H9 (cell line): ENCODE results near the gene DENND1C. TPM values are rescaled to one million over a fixed set of nuclear protein-coding genes. Genes with fewer than 3 reads are reported as not detected.

Experiments used
- DNase-seq: peaks from one replicate; pipeline ENCODE4 v3.0.0-alpha.2; 2017
- H2AFZ ChIP-seq: one replicate; pipeline ENCODE4 v1.6.1; 2013; ENCODE audit warnings: mild to moderate bottlenecking, low read length, control low read depth, moderate library complexity
- H2AK5ac ChIP-seq: 2 replicates; pipeline ENCODE4 v1.6.1; 2013; ENCODE audit warnings: low read length, control low read depth, mixed read lengths; ENCODE audit not compliant: insufficient read length
- H2BK120ac ChIP-seq: one replicate; pipeline ENCODE4 v1.6.1; 2013; ENCODE audit warnings: low read depth, mild to moderate bottlenecking, low read length, control low read depth, inconsistent platforms; ENCODE audit not compliant: poor library complexity, severe bottlenecking
- H2BK12ac ChIP-seq: 2 replicates; pipeline ENCODE4 v1.6.1; 2013; ENCODE audit warnings: low read length, control low read depth, mixed read lengths, low read depth; ENCODE audit not compliant: insufficient read length
- H2BK15ac ChIP-seq: 2 replicates; pipeline ENCODE4 v1.6.1; 2013; ENCODE audit warnings: low read depth, low read length, control low read depth
- H2BK20ac ChIP-seq: one replicate; pipeline ENCODE4 v1.6.1; 2013; ENCODE audit warnings: low read depth, mild to moderate bottlenecking, low read length, control low read depth, inconsistent platforms; ENCODE audit not compliant: poor library complexity, severe bottlenecking
- H2BK5ac ChIP-seq: 2 replicates; pipeline ENCODE4 v1.6.1; 2013; ENCODE audit warnings: low read length, control low read depth, mixed read lengths; ENCODE audit not compliant: insufficient read length
- H3K14ac ChIP-seq: 2 replicates; pipeline ENCODE4 v1.6.1; 2013; ENCODE audit warnings: low read length, control low read depth; ENCODE audit not compliant: insufficient read depth
- H3K18ac ChIP-seq: 2 replicates; pipeline ENCODE4 v1.6.1; 2013; ENCODE audit warnings: low read depth, mild to moderate bottlenecking, mixed read lengths, low read length, control low read depth; ENCODE audit not compliant: insufficient read length
- H3K23ac ChIP-seq: 2 replicates; pipeline ENCODE4 v1.6.1; 2013; ENCODE audit warnings: low read length, control low read depth, mixed read lengths, low read depth; ENCODE audit not compliant: insufficient read length
- H3K23me2 ChIP-seq: 2 replicates; pipeline ENCODE4 v1.6.1; 2013; ENCODE audit warnings: low read depth, mild to moderate bottlenecking, mixed read lengths, low read length, control low read depth; ENCODE audit not compliant: insufficient read length, poor library complexity, severe bottlenecking
- H3K27ac ChIP-seq: 2 replicates; pipeline ENCODE4 v1.5.1; 2013; ENCODE audit warnings: low read length, control low read depth, mixed read lengths, low read depth; ENCODE audit not compliant: insufficient read length
- H3K27me3 ChIP-seq: 2 replicates; pipeline ENCODE4 v1.6.1; 2013; ENCODE audit warnings: low read length, control low read depth, inconsistent platforms; ENCODE audit not compliant: insufficient read depth
- H3K4ac ChIP-seq: 2 replicates; pipeline ENCODE4 v1.6.1; 2013; ENCODE audit warnings: low read depth, mild to moderate bottlenecking, control low read depth, inconsistent platforms, low read length, moderate library complexity
- H3K4me1 ChIP-seq: 2 replicates; pipeline ENCODE4 v1.6.1; 2013; ENCODE audit warnings: low read length, control low read depth, inconsistent platforms; ENCODE audit not compliant: insufficient read depth
- H3K4me2 ChIP-seq: 2 replicates; pipeline ENCODE4 v1.6.1; 2013; ENCODE audit warnings: low read length, control low read depth, mixed read lengths; ENCODE audit not compliant: insufficient read length, insufficient read depth
- H3K56ac ChIP-seq: 2 replicates; pipeline ENCODE4 v1.6.1; 2013; ENCODE audit warnings: low read depth, mild to moderate bottlenecking, mixed read lengths, low read length, control low read depth; ENCODE audit not compliant: insufficient read length
- H3K79me1 ChIP-seq: 2 replicates; pipeline ENCODE4 v1.6.1; 2013; ENCODE audit warnings: low read depth, mild to moderate bottlenecking, moderate library complexity, low read length, control low read depth, inconsistent platforms; ENCODE audit not compliant: insufficient read depth, poor library complexity, severe bottlenecking
- H3K79me2 ChIP-seq: 2 replicates; pipeline ENCODE4 v1.6.1; 2013; ENCODE audit warnings: low read length, control low read depth, inconsistent platforms; ENCODE audit not compliant: insufficient read depth
- H3K9ac ChIP-seq: 2 replicates; pipeline ENCODE4 v1.6.1; 2013; ENCODE audit warnings: low read length, control low read depth, mixed read lengths; ENCODE audit not compliant: insufficient read length; ENCODE audit errors: extremely low read depth
- H3K9me3 ChIP-seq: one replicate; pipeline ENCODE4 v1.6.1; 2013; ENCODE audit warnings: low read depth, low read length, inconsistent platforms; ENCODE audit not compliant: control insufficient read depth
- H3T11ph ChIP-seq: one replicate; pipeline ENCODE4 v1.6.1; 2013; ENCODE audit warnings: mild to moderate bottlenecking, low read length, control low read depth, inconsistent platforms
- H4K20me1 ChIP-seq: one replicate; pipeline ENCODE4 v1.6.1; 2013; ENCODE audit not compliant: control insufficient read depth, insufficient read length, insufficient read depth
- H4K5ac ChIP-seq: 2 replicates; pipeline ENCODE4 v1.6.1; 2013; ENCODE audit warnings: low read depth, mild to moderate bottlenecking, mixed read lengths, low read length, control low read depth; ENCODE audit not compliant: insufficient read length
- H4K8ac ChIP-seq: replicated peaks from 2 replicates; pipeline ENCODE4 v1.6.1; 2013; ENCODE audit warnings: low read length, control low read depth, mixed read lengths, low read depth; ENCODE audit not compliant: insufficient read length
- H4K91ac ChIP-seq: 2 replicates; pipeline ENCODE4 v1.6.1; 2013; ENCODE audit warnings: low read depth, mild to moderate bottlenecking, moderate library complexity, mixed read lengths, low read length, control low read depth; ENCODE audit not compliant: insufficient read length
- H3K27ac Mint-ChIP-seq, 3 experiments: 2 replicates in 2 of 3; 3 replicates in 1 of 3; pipeline ENCODE4 v1.8.0; 2020 to 2021; ENCODE audit warnings: mixed read lengths in 3 of 3, mild to moderate bottlenecking in 1 of 3, moderate library complexity in 1 of 3
- H3K27me3 Mint-ChIP-seq: 2 replicates; pipeline ENCODE4 v1.8.0; 2021; ENCODE audit warnings: low read depth, mild to moderate bottlenecking, moderate library complexity, mixed read lengths
- H3K36me3 Mint-ChIP-seq, 3 experiments: 2 replicates in 2 of 3; 3 replicates in 1 of 3; pipeline ENCODE4 v1.8.0; 2020 to 2021; ENCODE audit warnings: low read depth in 3 of 3, mixed read lengths in 3 of 3; ENCODE audit not compliant: insufficient read depth in 1 of 3
- H3K4me1 Mint-ChIP-seq, 2 experiments: 2 replicates each; pipeline ENCODE4 v1.8.0; 2020; ENCODE audit warnings: mixed read lengths in 2 of 2
- H3K4me3 Mint-ChIP-seq, 2 experiments: 2 replicates in 1 of 2; 3 replicates in 1 of 2; pipeline ENCODE4 v1.8.0; 2020 to 2021; ENCODE audit warnings: mild to moderate bottlenecking in 2 of 2, mixed read lengths in 2 of 2, moderate library complexity in 1 of 2
- H3K9me3 Mint-ChIP-seq, 2 experiments: 2 replicates in 1 of 2; 3 replicates in 1 of 2; pipeline ENCODE4 v1.8.0; 2020; ENCODE audit warnings: mild to moderate bottlenecking in 2 of 2, mixed read lengths in 2 of 2, moderate library complexity in 1 of 2
- WGBS: extraction: QIAGEN DNeasy Blood & Tissue Kit; methylation state at CpG from one replicate; pipeline ENCODE4 v1.1.7; 2013; ENCODE audit warnings: missing lambda C conversion rate, low lambda C conversion rate, mixed read lengths; ENCODE audit not compliant: insufficient read length; ENCODE audit errors: extremely low coverage; 5-methylcytosine and 5-hydroxymethylcytosine counted together
- total RNA-seq: library from RNA; stranded (reverse); gene quantifications from 2 replicates; pipeline ENCODE4 v1.2.1, GENCODE V29; 2021
- TF ChIP-seq, protein P1 (sequence below): fragments of 200-600 bp; sonication (generic); conservative IDR thresholded peaks from 3 replicates; pipeline ENCODE4 v1.8.0; 2021; ENCODE audit warnings: antibody characterized with exemption, mild to moderate bottlenecking

DENND1C gene
- total RNA-seq, 1 experiment from 2014 or later, result 2.4 TPM

DNA sequence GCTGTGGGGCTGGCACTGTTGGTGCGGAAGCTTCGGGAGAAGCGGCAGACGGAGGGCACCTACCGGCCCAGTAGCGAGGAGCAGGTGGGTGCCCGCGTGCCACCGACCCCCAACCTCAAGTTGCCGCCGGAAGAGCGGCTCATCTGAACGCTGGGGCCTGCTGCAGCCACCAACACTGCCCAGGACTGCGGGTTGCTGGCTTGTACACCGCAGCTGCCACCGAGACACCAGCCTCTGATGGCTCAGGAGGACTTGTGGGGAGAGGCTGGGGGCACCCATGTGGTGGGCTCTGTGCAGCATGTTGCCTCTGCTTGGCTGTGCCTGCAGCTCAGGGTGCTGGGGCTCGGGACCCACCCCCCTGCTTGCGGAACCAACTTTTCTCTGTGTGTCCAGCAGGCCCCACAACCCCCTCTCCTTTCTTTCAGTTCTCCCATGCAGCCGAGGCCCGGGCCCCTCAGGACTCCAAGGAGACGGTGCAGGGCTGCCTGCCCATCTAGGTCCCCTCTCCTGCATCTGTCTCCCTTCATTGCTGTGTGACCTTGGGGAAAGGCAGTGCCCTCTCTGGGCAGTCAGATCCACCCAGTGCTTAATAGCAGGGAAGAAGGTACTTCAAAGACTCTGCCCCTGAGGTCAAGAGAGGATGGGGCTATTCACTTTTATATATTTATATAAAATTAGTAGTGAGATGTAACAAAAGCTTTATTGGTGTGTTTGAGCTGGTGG, 14.9 kb downstream of the DENND1C start:
- Mint-ChIP-seq H3K4me1 (peaks cover 17 to 35% of the 10 kb centered on the region in 2 experiments), H3K4me3 (no peak overlapping the region), H3K27me3 (peaks cover 7% of the 10 kb centered on the region), H3K27ac (no peak overlapping the region), H3K36me3 (peaks cover 0 to 31% (median 23%) of the 10 kb centered on the region in 3 experiments; a peak in 6 of 7 replicates), H3K9me3 (no peaks in the 10 kb centered on the region)
- Histone ChIP-seq H2BK5ac (no peak overlapping the region), H3K23ac (no peak overlapping the region), H4K5ac (no peak overlapping the region), H3K79me1 (no peaks in the 10 kb centered on the region), H2BK15ac (no peak overlapping the region), H3K27me3 (no peaks in the 10 kb centered on the region), H4K20me1 (no peaks in the 10 kb centered on the region), H3T11ph (no peak overlapping the region), H2BK120ac (no peak overlapping the region), H3K18ac (no peak overlapping the region), H3K56ac (no peak overlapping the region), H2BK12ac (no peak overlapping the region), H3K9ac (no peak overlapping the region), H3K79me2 (no peaks in the 10 kb centered on the region), H3K23me2 (peaks cover 5% of the 10 kb centered on the region), H3K9me3 (no peaks in the 10 kb centered on the region), H3K4ac (no peak overlapping the region), H3K27ac (no peak overlapping the region), H4K8ac (no peak overlapping the region), H2BK20ac (no peak overlapping the region), H3K4me1 (no peaks in the 10 kb centered on the region), H2AK5ac (no peak overlapping the region), H3K14ac (no peak overlapping the region), H3K4me2 (no peak overlapping the region), H2AFZ (no peak overlapping the region), H4K91ac (no peak overlapping the region)
- TF ChIP-seq, protein P1, sequence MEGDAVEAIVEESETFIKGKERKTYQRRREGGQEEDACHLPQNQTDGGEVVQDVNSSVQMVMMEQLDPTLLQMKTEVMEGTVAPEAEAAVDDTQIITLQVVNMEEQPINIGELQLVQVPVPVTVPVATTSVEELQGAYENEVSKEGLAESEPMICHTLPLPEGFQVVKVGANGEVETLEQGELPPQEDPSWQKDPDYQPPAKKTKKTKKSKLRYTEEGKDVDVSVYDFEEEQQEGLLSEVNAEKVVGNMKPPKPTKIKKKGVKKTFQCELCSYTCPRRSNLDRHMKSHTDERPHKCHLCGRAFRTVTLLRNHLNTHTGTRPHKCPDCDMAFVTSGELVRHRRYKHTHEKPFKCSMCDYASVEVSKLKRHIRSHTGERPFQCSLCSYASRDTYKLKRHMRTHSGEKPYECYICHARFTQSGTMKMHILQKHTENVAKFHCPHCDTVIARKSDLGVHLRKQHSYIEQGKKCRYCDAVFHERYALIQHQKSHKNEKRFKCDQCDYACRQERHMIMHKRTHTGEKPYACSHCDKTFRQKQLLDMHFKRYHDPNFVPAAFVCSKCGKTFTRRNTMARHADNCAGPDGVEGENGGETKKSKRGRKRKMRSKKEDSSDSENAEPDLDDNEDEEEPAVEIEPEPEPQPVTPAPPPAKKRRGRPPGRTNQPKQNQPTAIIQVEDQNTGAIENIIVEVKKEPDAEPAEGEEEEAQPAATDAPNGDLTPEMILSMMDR, result no peak
- DNase-seq, result no peak
- WGBS, result no CpG with 5 or more reads among the region's 21 CpGs
